Activated CD8-positive, alpha-beta T cell treated with anti-CD3 and anti-CD28 coated beads for 36 hours (primary cell): ENCODE results near the gene MYEOV. TPM values are rescaled to one million over a fixed set of nuclear protein-coding genes. Genes with fewer than 3 reads are reported as not detected.

ENCODE experiments used
- ATAC-seq: fragments of 200-7000 bp; cut with Tn5 transposase; one replicate; pipeline ENCODE4 v1.10.0; 2021; ENCODE audit warnings: mild to moderate bottlenecking, moderate library complexity
- CTCF ChIA-PET: fragments of 350-600 bp; sonication (Branson Sonifier 250); formaldehyde crosslinking; loops from one replicate; lab custom pipeline; 2021; ENCODE audit warnings: antibody characterized with exemption; lab: Charles Lee
- POLR2A ChIA-PET: fragments of 350-600 bp; sonication (Branson Sonifier 250); formaldehyde crosslinking; loops from one replicate; lab custom pipeline; 2021; ENCODE audit warnings: antibody characterized with exemption; lab: Charles Lee
- DNase-seq: peaks from one replicate; pipeline ENCODE4 v3.0.0-alpha.2; 2020
- H3K27ac Mint-ChIP-seq: one replicate; pipeline ENCODE4 v1.8.0; 2021; ENCODE audit warnings: mild to moderate bottlenecking, mixed read lengths
- H3K27me3 Mint-ChIP-seq: one replicate; pipeline ENCODE4 v1.8.0; 2021; ENCODE audit warnings: mixed read lengths
- H3K36me3 Mint-ChIP-seq: one replicate; pipeline ENCODE4 v1.8.0; 2021; ENCODE audit warnings: low read depth, mixed read lengths
- H3K4me1 Mint-ChIP-seq: one replicate; pipeline ENCODE4 v1.8.0; 2021; ENCODE audit warnings: low read depth, mixed read lengths
- H3K4me3 Mint-ChIP-seq: one replicate; pipeline ENCODE4 v1.8.0; 2021; ENCODE audit warnings: mild to moderate bottlenecking, moderate library complexity, mixed read lengths
- H3K9me3 Mint-ChIP-seq: one replicate; pipeline ENCODE4 v1.8.0; 2021; ENCODE audit warnings: mixed read lengths
- CTCF ChIP-seq: fragments of 200-600 bp; IDR thresholded peaks from one replicate; pipeline ENCODE4 v1.8.0; 2022; ENCODE audit warnings: antibody characterized with exemption, mild to moderate bottlenecking
- intact Hi-C: fragments of 100-400 bp; cut with micrococcal nuclease; formaldehyde crosslinking; loops from one replicate; pipeline ENCODE4 v1.10.0; 2022
- total RNA-seq, 2 experiments: library from RNA; stranded (reverse); gene quantifications; one replicate each; pipeline ENCODE4 v1.2.3, GENCODE V29; 2021

The MYEOV gene
- total RNA-seq, 2 experiments from 2014 or later, result not detected

GRCh38 chr11:69287968-69288882, 5.7 kb upstream of the MYEOV start:
- ChIA-PET POLR2A (no interaction called here), CTCF (no interaction called here)
- intact Hi-C loops, result no loop called here
- H3K36me3 Mint-ChIP-seq, result no peaks in the 10 kb centered on the region
- peaks cover 1% of the 10 kb centered on the region for H3K27me3 Mint-ChIP-seq
- H3K4me1 Mint-ChIP-seq, result no peaks in the 10 kb centered on the region
- no peak overlapping the region for H3K4me3 Mint-ChIP-seq
- TF ChIP-seq CTCF, result no peak
- no peak for DNase-seq
- H3K9me3 Mint-ChIP-seq, result no peaks in the 10 kb centered on the region
- no peak overlapping the region for H3K27ac Mint-ChIP-seq
- no peak for ATAC-seq

DNA sequence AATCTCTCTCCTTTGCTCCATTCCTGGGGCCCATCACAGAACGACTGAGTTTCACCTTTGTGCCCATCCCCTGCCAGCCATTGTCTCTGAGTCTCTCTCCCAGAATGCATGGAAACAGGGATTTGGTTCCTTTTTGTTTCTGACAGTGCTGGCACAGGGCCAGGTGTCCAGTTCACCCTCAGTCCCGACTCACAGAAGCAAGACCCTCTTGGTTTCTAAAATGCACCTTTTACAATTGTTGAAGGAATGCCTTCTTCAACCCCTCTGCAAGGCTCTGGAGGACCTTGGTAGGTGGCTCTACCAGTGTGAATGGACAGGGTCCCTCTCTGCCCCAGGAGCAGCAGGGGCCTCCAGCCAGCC, 5.1 kb upstream of the MYEOV start:
- POLR2A ChIA-PET, result no interaction called here
- ATAC-seq, result no peak

DNA sequence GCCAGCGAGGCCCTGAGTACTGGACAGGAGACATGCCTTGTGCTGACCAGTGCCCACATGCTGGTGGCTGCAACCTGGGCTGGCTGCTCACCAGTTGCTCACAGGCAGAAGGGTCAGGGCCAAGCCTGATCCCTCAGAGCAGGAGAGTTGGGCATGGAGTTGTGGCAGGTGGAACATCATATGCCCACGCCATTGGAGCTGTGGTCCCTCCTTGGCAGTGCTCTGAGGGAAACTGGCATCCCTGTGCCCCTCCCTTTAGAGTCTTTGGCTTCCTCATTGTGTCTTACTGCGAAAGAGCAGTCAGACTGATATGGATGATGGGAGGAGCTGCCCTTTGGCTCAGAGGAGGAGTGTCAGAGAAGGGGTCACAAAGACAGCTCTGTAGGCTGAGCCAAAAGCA, 3.1 kb upstream of the MYEOV start:
- Mint-ChIP-seq H3K36me3 (no peaks in the 10 kb centered on the region), H3K9me3 (no peaks in the 10 kb centered on the region), H3K4me1 (peaks cover 11% of the 10 kb centered on the region), H3K27me3 (peaks cover 1% of the 10 kb centered on the region), H3K27ac (no peak overlapping the region), H3K4me3 (no peak overlapping the region)
- intact Hi-C loops, result loop anchor here (10.0 kb wide), 3 partner anchors 154 to 354 kb away; partner anchors contain the start of gene CCND1
- DNase-seq (no peak), ATAC-seq (no peak)
- ChIA-PET CTCF (no interaction called here), POLR2A (no interaction called here)
- TF ChIP-seq CTCF, result no peak

More for the DNA sequence above, 5.1 kb upstream of the MYEOV start:
- no peak overlapping the region for H3K27ac Mint-ChIP-seq
- no peaks in the 10 kb centered on the region for H3K36me3 Mint-ChIP-seq
- no peak for DNase-seq
- peaks cover 1% of the 10 kb centered on the region for H3K27me3 Mint-ChIP-seq
- no peak overlapping the region for H3K4me3 Mint-ChIP-seq
- intact Hi-C loops, result no loop called here
- no peaks in the 10 kb centered on the region for H3K4me1 Mint-ChIP-seq
- TF ChIP-seq CTCF, result no peak
- CTCF ChIA-PET, result no interaction called here
- H3K9me3 Mint-ChIP-seq, result no peaks in the 10 kb centered on the region

- Mint-ChIP-seq H3K4me3 (no peak overlapping the region), H3K27ac (no peak overlapping the region), H3K36me3 (no peaks in the 10 kb centered on the region), H3K27me3 (peaks cover 1% of the 10 kb centered on the region), H3K9me3 (no peaks in the 10 kb centered on the region), H3K4me1 (peaks cover 18% of the 10 kb centered on the region)
- POLR2A ChIA-PET, result no interaction called here
- no peak for TF ChIP-seq CTCF
- ATAC-seq (no peak), DNase-seq (no peak)
- intact Hi-C loops, result loop anchor here (10.0 kb wide), 3 partner anchors 153 to 353 kb away; partner anchors contain the start of gene CCND1
- CTCF ChIA-PET, result interaction anchor here (1.6 to 2.1 kb wide), 4 partner anchors 20 to 351 kb away, joined by 3 to 13 read pairs (median 10); no protein-coding TSS in a partner anchor
Measured at GRCh38 chr11:69291459-69292110, 2.4 kb upstream of the MYEOV start.
